Hepatocyte (in vitro differentiated cells): Measurements from ENCODE around the gene GGTA1.

Source experiments
- EZH2 ChIP-seq: fragments of 200-600 bp; sonication (generic); IDR thresholded peaks from 2 replicates; pipeline ENCODE4 v1.6.1; 2016; ENCODE audit warnings: antibody characterized with exemption, mild to moderate bottlenecking, borderline replicate concordance
- EZH2phosphoT487 ChIP-seq: fragments of 200-600 bp; sonication (generic); IDR thresholded peaks from one replicate; pipeline ENCODE4 v1.6.1; 2018; ENCODE audit warnings: antibody characterized with exemption, mild to moderate bottlenecking, low read depth, moderate library complexity; ENCODE audit not compliant: unreplicated experiment, severe bottlenecking
- TF ChIP-seq, protein P1 (sequence below): fragments of 200-600 bp; sonication (generic); IDR thresholded peaks from 2 replicates; pipeline ENCODE4 v1.5.1; 2016; ENCODE audit warnings: antibody characterized with exemption, mild to moderate bottlenecking; ENCODE audit not compliant: poor library complexity

DNA sequence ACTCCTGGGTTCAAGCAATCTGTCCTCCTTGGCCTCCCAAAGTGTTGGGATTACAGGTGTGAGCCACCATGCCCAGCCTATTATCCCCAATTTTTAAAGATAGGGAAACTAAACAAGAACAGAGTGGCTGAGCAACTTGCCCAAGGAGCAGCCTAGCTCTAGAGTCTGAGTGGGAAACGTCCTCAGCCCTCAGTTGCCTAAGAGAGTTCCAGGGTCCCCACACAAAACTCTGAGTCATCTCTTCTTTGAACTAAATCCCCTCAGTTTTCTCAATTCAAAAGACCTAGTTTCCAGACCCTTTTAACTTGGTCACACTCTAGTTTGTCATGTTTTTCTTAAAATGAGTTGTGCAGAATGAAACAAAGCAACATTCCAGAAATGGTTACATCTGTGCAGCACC, 33.5 kb downstream of the GGTA1 start:
- no peak for TF ChIP-seq EZH2
- TF ChIP-seq, protein P1, sequence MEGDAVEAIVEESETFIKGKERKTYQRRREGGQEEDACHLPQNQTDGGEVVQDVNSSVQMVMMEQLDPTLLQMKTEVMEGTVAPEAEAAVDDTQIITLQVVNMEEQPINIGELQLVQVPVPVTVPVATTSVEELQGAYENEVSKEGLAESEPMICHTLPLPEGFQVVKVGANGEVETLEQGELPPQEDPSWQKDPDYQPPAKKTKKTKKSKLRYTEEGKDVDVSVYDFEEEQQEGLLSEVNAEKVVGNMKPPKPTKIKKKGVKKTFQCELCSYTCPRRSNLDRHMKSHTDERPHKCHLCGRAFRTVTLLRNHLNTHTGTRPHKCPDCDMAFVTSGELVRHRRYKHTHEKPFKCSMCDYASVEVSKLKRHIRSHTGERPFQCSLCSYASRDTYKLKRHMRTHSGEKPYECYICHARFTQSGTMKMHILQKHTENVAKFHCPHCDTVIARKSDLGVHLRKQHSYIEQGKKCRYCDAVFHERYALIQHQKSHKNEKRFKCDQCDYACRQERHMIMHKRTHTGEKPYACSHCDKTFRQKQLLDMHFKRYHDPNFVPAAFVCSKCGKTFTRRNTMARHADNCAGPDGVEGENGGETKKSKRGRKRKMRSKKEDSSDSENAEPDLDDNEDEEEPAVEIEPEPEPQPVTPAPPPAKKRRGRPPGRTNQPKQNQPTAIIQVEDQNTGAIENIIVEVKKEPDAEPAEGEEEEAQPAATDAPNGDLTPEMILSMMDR: no peak
- TF ChIP-seq EZH2phosphoT487: no peak
